ENCODE data around the gene ENPP6. TPM values are rescaled to one million over a fixed set of nuclear protein-coding genes. Genes with fewer than 3 reads are reported as not detected.

Gene ENPP6
- total RNA-seq, 1 donor = not detected

GRCh38 chr4:184231573-184231972 lies 13.9 kb upstream of the ENPP6 start:
- no peaks in the 10 kb centered on the region for H3K36me3 ChIP-seq (ENCODE audit: insufficient read depth, low read length)
- no peaks in the 10 kb centered on the region for H3K79me2 ChIP-seq (ENCODE audit: insufficient read depth, low read length)
- H3K4me1 ChIP-seq (ENCODE audit: insufficient read depth, low read length) = no peaks in the 10 kb centered on the region
- no peaks in the 10 kb centered on the region for H4K20me1 ChIP-seq (ENCODE audit: insufficient read depth, low read length)
- no peak for TF ChIP-seq CTCF (IDR thresholded peaks at IDR 0.05; ENCODE audit: extremely low read depth, low read depth, low read length)
- no peak overlapping the region for H3K4me3 ChIP-seq (ENCODE audit: insufficient read depth, low read length)
- no peaks in the 10 kb centered on the region for H3K27me3 ChIP-seq (ENCODE audit: insufficient read depth, low read length)
- no peak overlapping the region for H2AFZ ChIP-seq (ENCODE audit: low read length)
- H3K9me3 ChIP-seq (ENCODE audit: low read depth, low read length) = no peaks in the 10 kb centered on the region
- H3K4me2 ChIP-seq (ENCODE audit: insufficient read depth, low read length) = no peak overlapping the region
- H3K27ac ChIP-seq (ENCODE audit: low read depth, low read length) = no peak overlapping the region
- no peak for DNase-seq (ENCODE audit: insufficient read length, low spot score, missing footprints)

- no peak overlapping the region for H3K27ac ChIP-seq (ENCODE audit: low read depth, low read length)
- H3K9me3 ChIP-seq (ENCODE audit: low read depth, low read length) = no peaks in the 10 kb centered on the region
- no peak overlapping the region for H3K4me3 ChIP-seq (ENCODE audit: insufficient read depth, low read length)
- H3K4me1 ChIP-seq (ENCODE audit: insufficient read depth, low read length) = no peaks in the 10 kb centered on the region
- H3K4me2 ChIP-seq (ENCODE audit: insufficient read depth, low read length) = no peak overlapping the region
- H3K79me2 ChIP-seq (ENCODE audit: insufficient read depth, low read length) = no peaks in the 10 kb centered on the region
- H2AFZ ChIP-seq (ENCODE audit: low read length) = no peak overlapping the region
- H3K36me3 ChIP-seq (ENCODE audit: insufficient read depth, low read length) = no peaks in the 10 kb centered on the region
- no peak for TF ChIP-seq CTCF (IDR thresholded peaks at IDR 0.05; ENCODE audit: extremely low read depth, low read depth, low read length)
- no peak for DNase-seq (ENCODE audit: insufficient read length, low spot score, missing footprints)
- no peaks in the 10 kb centered on the region for H3K27me3 ChIP-seq (ENCODE audit: insufficient read depth, low read length)
- no peaks in the 10 kb centered on the region for H4K20me1 ChIP-seq (ENCODE audit: insufficient read depth, low read length)
These were observed 10.5 kb upstream of the ENPP6 start for GRCh38 chr4:184228056-184228705.

GRCh38 chr4:184216515-184216914 lies 1.2 kb downstream of the ENPP6 start:
- DNase-seq (ENCODE audit: insufficient read length, low spot score, missing footprints) = no peak
- H3K27me3 ChIP-seq (ENCODE audit: insufficient read depth, low read length) = peaks cover 7% of the 10 kb centered on the region
- no peak overlapping the region for H3K27ac ChIP-seq (ENCODE audit: low read depth, low read length)
- no peaks in the 10 kb centered on the region for H3K9me3 ChIP-seq (ENCODE audit: low read depth, low read length)
- no peak for TF ChIP-seq CTCF (IDR thresholded peaks at IDR 0.05; ENCODE audit: extremely low read depth, low read depth, low read length)
- no peaks in the 10 kb centered on the region for H3K36me3 ChIP-seq (ENCODE audit: insufficient read depth, low read length)
- no peaks in the 10 kb centered on the region for H3K4me1 ChIP-seq (ENCODE audit: insufficient read depth, low read length)
- no peak overlapping the region for H3K4me2 ChIP-seq (ENCODE audit: insufficient read depth, low read length)
- H3K79me2 ChIP-seq (ENCODE audit: insufficient read depth, low read length) = no peaks in the 10 kb centered on the region
- no peak overlapping the region for H2AFZ ChIP-seq (ENCODE audit: low read length)
- H3K4me3 ChIP-seq (ENCODE audit: insufficient read depth, low read length) = no peak overlapping the region
- H4K20me1 ChIP-seq (ENCODE audit: insufficient read depth, low read length) = no peaks in the 10 kb centered on the region

GRCh38 chr4:184215709-184216328 lies 1.9 kb downstream of the ENPP6 start:
- Histone ChIP-seq H3K4me3 (ENCODE audit: insufficient read depth, low read length) (no peak overlapping the region), H3K27me3 (ENCODE audit: insufficient read depth, low read length) (peaks cover 7% of the 10 kb centered on the region), H3K4me2 (ENCODE audit: insufficient read depth, low read length) (no peak overlapping the region), H2AFZ (ENCODE audit: low read length) (no peak overlapping the region), H3K36me3 (ENCODE audit: insufficient read depth, low read length) (no peaks in the 10 kb centered on the region), H3K27ac (ENCODE audit: low read depth, low read length) (no peak overlapping the region), H4K20me1 (ENCODE audit: insufficient read depth, low read length) (no peaks in the 10 kb centered on the region), H3K79me2 (ENCODE audit: insufficient read depth, low read length) (no peaks in the 10 kb centered on the region), H3K9me3 (ENCODE audit: low read depth, low read length) (no peaks in the 10 kb centered on the region), H3K4me1 (ENCODE audit: insufficient read depth, low read length) (no peaks in the 10 kb centered on the region)
- no peak for TF ChIP-seq CTCF (IDR thresholded peaks at IDR 0.05; ENCODE audit: extremely low read depth, low read depth, low read length)
- DNase-seq (ENCODE audit: insufficient read length, low spot score, missing footprints) = no peak

All from osteoblast (primary cell).